Dermis microvascular lymphatic vessel endothelial cell (primary cell): Measurements from ENCODE around the gene NPM1. TPM values are rescaled to one million over a fixed set of nuclear protein-coding genes. Genes with fewer than 3 reads are reported as not detected.
A peak's percentile ranks its signal among the peaks of the same experiment; 100 is the strongest.
"Not testable (repeated sequence)": the region's sequence is repeated elsewhere in the genome, so short reads cannot be mapped to it uniquely, and the experiment has no call there.

Experiments used
- DNase-seq, 2 donors: peaks; one replicate each; pipeline versions ENCODE4 v3.0.0 to v3.0.0-alpha.2; 2010; ENCODE audit warnings: low read depth in 2 of 2
- total RNA-seq: library from RNA; depleted of rRNA; stranded (reverse); fragments of >200 nt; gene quantifications from 2 replicates; pipeline ENCODE4 v1.2.1, GENCODE V29; 2014

NPM1 gene
- 643 and 1,004 TPM in 2 replicates for total RNA-seq

- DNase-seq: peak; percentile 98 to 99
Measured at GRCh38 chr5:171387345-171387969, at the start of gene NPM1. Gene NPM1 (plus strand): TSS chr5:171387849. CDS start chr5:171387949, 100 bp downstream.

- DNase-seq: no peak
Measured at GRCh38 chr5:171340042-171340441, 47.6 kb upstream of the NPM1 start.

- no peak for DNase-seq
Measured at GRCh38 chr5:171340491-171340890, 47.2 kb upstream of the NPM1 start.

- peak; percentile 69 to 71 for DNase-seq
Measured at GRCh38 chr5:171342362-171343111, 45.1 kb upstream of the NPM1 start.

GRCh38 chr5:171344936-171345608 is 42.6 kb upstream of the NPM1 start:
- no peak for DNase-seq

- DNase-seq: no peak
Measured at GRCh38 chr5:171351536-171352073, 36.0 kb upstream of the NPM1 start.

GRCh38 chr5:171355302-171355724 is 32.3 kb upstream of the NPM1 start:
- no peak for DNase-seq

GRCh38 chr5:171357843-171358242 is 29.8 kb upstream of the NPM1 start:
- DNase-seq: no peak

GRCh38 chr5:171361151-171361550 is 26.5 kb upstream of the NPM1 start:
- DNase-seq: not testable (repeated sequence)

GRCh38 chr5:171363249-171363648 is 24.4 kb upstream of the NPM1 start:
- not testable (repeated sequence) for DNase-seq

GRCh38 chr5:171363846-171364245 is 23.8 kb upstream of the NPM1 start:
- no peak for DNase-seq

- DNase-seq: peak in 1 of 2 donors; percentile 36
Measured at GRCh38 chr5:171365351-171365750, 22.3 kb upstream of the NPM1 start.

- DNase-seq: no peak
Measured at GRCh38 chr5:171366645-171367044, 21.0 kb upstream of the NPM1 start.

- DNase-seq: no peak
Measured at GRCh38 chr5:171367424-171368370, 20.0 kb upstream of the NPM1 start.

- DNase-seq: no peak
Measured at GRCh38 chr5:171369056-171369455, 18.6 kb upstream of the NPM1 start.

GRCh38 chr5:171369898-171370297 is 17.8 kb upstream of the NPM1 start:
- DNase-seq: no peak

- DNase-seq: not testable (repeated sequence)
Measured at GRCh38 chr5:171370881-171371280, 16.8 kb upstream of the NPM1 start.

GRCh38 chr5:171371326-171371725 is 16.3 kb upstream of the NPM1 start:
- DNase-seq: no peak

- DNase-seq: no peak
Measured at GRCh38 chr5:171379961-171380360, 7.7 kb upstream of the NPM1 start.

- not testable (repeated sequence) for DNase-seq
Measured at GRCh38 chr5:171384416-171384815, 3.2 kb upstream of the NPM1 start.

- DNase-seq: not testable (repeated sequence)
Measured at GRCh38 chr5:171384999-171385398, 2.6 kb upstream of the NPM1 start.
